Spleen (tissue), 11 donors: Measurements from ENCODE around the gene FILIP1. TPM values are rescaled to one million over a fixed set of nuclear protein-coding genes. Genes with fewer than 3 reads are reported as not detected.

Source experiments
- DNase-seq: peaks from one replicate; pipeline ENCODE4 v3.0.0-alpha.2; 2020
- H3K27ac ChIP-seq, 8 donors: fragments of 200-600 bp; sonication (generic) in 7 of 8; 1 replicate in 4 of 8; 2 replicates in 4 of 8; pipeline versions ENCODE4 v1.5.0 to v1.8.0; 2016 to 2021; ENCODE audit warnings: inconsistent platforms in 4 of 8, mild to moderate bottlenecking in 4 of 8, moderate library complexity in 1 of 8
- H3K27me3 ChIP-seq, 7 donors: fragments of 200-600 bp; sonication (generic) in 6 of 7; replicated peaks in 1 of 7; 1 replicate in 4 of 7; 2 replicates in 3 of 7; pipeline versions ENCODE4 v1.5.0 to v1.8.0; 2016 to 2021; ENCODE audit warnings: inconsistent platforms in 3 of 7, mild to moderate bottlenecking in 1 of 7
- H3K36me3 ChIP-seq, 6 donors: fragments of 200-600 bp; sonication (generic) in 5 of 6; 1 replicate in 4 of 6; 2 replicates in 2 of 6; pipeline versions ENCODE4 v1.5.0 to v1.8.0; 2016 to 2021; ENCODE audit warnings: inconsistent platforms in 2 of 6
- H3K4me1 ChIP-seq, 6 donors: fragments of 200-600 bp; sonication (generic) in 5 of 6; 1 replicate in 3 of 6; 2 replicates in 3 of 6; pipeline versions ENCODE4 v1.5.0 to v1.8.0; 2016 to 2021; ENCODE audit warnings: inconsistent platforms in 3 of 6
- H3K4me3 ChIP-seq, 8 donors: fragments of 200-600 bp; sonication (generic) in 7 of 8; 1 replicate in 4 of 8; 2 replicates in 4 of 8; pipeline versions ENCODE4 v1.5.0 to v1.8.0; 2016 to 2021; ENCODE audit warnings: inconsistent platforms in 4 of 8, mild to moderate bottlenecking in 4 of 8, moderate library complexity in 2 of 8
- H3K9me3 ChIP-seq, 8 donors: fragments of 200-600 bp; sonication (generic) in 7 of 8; 1 replicate in 4 of 8; 2 replicates in 4 of 8; pipeline versions ENCODE4 v1.5.0 to v1.8.0; 2016 to 2021; ENCODE audit warnings: inconsistent platforms in 4 of 8
- CTCF ChIP-seq, 11 experiments: fragments of 200-600 bp in 7 of 11; fragments of 450-650 bp in 4 of 11; sonication (generic) in 4 of 11; IDR thresholded peaks in 8 of 11; conservative IDR thresholded peaks in 3 of 11; 1 replicate in 7 of 11; 2 replicates in 4 of 11; pipeline versions ENCODE4 v1.4.0 to v1.8.0; 2016 to 2021; ENCODE audit warnings: antibody characterized with exemption in 11 of 11, inconsistent platforms in 4 of 11, mild to moderate bottlenecking in 1 of 11
- POLR2A ChIP-seq, 3 donors: fragments of 450-650 bp; IDR thresholded peaks; one replicate each; pipeline ENCODE4 v1.5.1; 2017; ENCODE audit warnings: antibody characterized with exemption in 3 of 3, mild to moderate bottlenecking in 1 of 3
- POLR2AphosphoS5 ChIP-seq, 3 donors: sonication (generic); formaldehyde crosslinking; IDR thresholded peaks; one replicate each; pipeline ENCODE4 v1.5.1; 2017; ENCODE audit warnings: antibody characterized with exemption in 3 of 3
- WGBS, 5 donors: extraction: QIAGEN DNeasy Blood & Tissue Kit in 3 of 5; methylation state at CpG; one replicate each; pipeline versions ENCODE4 v1.1.5 to v1.1.7; 2013 to 2018; 5-methylcytosine and 5-hydroxymethylcytosine counted together
- intact Hi-C: fragments of 100-400 bp; cut with DNase I; formaldehyde crosslinking; loops from one replicate; pipeline ENCODE4 v1.15.0; 2023; ENCODE audit warnings: low total_unique reads
- polyA plus RNA-seq, 3 donors: library from polyadenylated mRNA; stranded (reverse); fragments of 200-250 nt; gene quantifications; one replicate each; pipeline ENCODE4 v1.2.1, GENCODE V29; 2013
- total RNA-seq, 7 donors: library from RNA; depleted of rRNA in 3 of 7; stranded (reverse); fragments of >200 nt in 3 of 7; fragmentation: NEBNext Ultra II Directional in 4 of 7; extraction: Animal tissue kit (Norgen Biotek cat#: 25700) in 4 of 7; gene quantifications; one replicate each; pipeline versions ENCODE4 v1.1.0 to v1.2.1, GENCODE V29; 2016 to 2021
- donor health status: healthy with polysubstance abuse.
- donor health status: DM: no; HTN: no; CAD: no; lungs with moderate emphysema.
- donor health status: DM: no; HTN: no; CAD: no.
- donor health status: Bipolar disorder and iron deficiency.
- donor health status: healthy.
- donor health status: DM: no; HTN: no; CAD: no.
- donor health status: DM: yes; HTN: yes; CAD: no.

FILIP1 gene
- total and polyA plus RNA-seq, 10 donors, result 0.11 to 0.59 (median 0.38) TPM

- H3K4me3 ChIP-seq, result no peak overlapping the region
- H3K27ac ChIP-seq, result no peak overlapping the region
- TF ChIP-seq POLR2A (IDR thresholded peaks at IDR 0.05) (no peak), POLR2AphosphoS5 (IDR thresholded peaks at IDR 0.05) (no peak), CTCF (IDR thresholded peaks at IDR 0.05 in 8 of 11, conservative IDR thresholded peaks at IDR 0.05 in 3 of 11) (no peak)
Observed at GRCh38 chr6:75460681-75461080, 32.9 kb downstream of the FILIP1 start.

GRCh38 chr6:75458895-75459294 is 34.7 kb downstream of the FILIP1 start:
- Histone ChIP-seq H3K27me3 (no peaks in the 10 kb centered on the region), H3K36me3 (no peaks in the 10 kb centered on the region), H3K27ac (no peak overlapping the region), H3K9me3 (no peaks in the 10 kb centered on the region), H3K4me1 (no peaks in the 10 kb centered on the region), H3K4me3 (no peak overlapping the region)
- intact Hi-C loops, result no loop called here
- WGBS, 5 donors, result 69 to 84% (median 76%) methylated on average over 4 of the region's 4 CpGs
- no peak for DNase-seq
- no peak for TF ChIP-seq POLR2AphosphoS5 (IDR thresholded peaks at IDR 0.05)
- no peak for TF ChIP-seq CTCF (IDR thresholded peaks at IDR 0.05 in 8 of 11, conservative IDR thresholded peaks at IDR 0.05 in 3 of 11)
- no peak for TF ChIP-seq POLR2A (IDR thresholded peaks at IDR 0.05)

More at GRCh38 chr6:75460681-75461080, 32.9 kb downstream of the FILIP1 start:
- intact Hi-C loops, result no loop called here
- H3K36me3 ChIP-seq, result no peaks in the 10 kb centered on the region
- 18 to 39% (median 32%) methylated on average over 2 of the region's 2 CpGs for WGBS, 5 donors
- no peaks in the 10 kb centered on the region for H3K27me3 ChIP-seq
- H3K4me1 ChIP-seq, result no peaks in the 10 kb centered on the region
- no peak for DNase-seq
- no peaks in the 10 kb centered on the region for H3K9me3 ChIP-seq

GRCh38 chr6:75450903-75451302 is 42.7 kb downstream of the FILIP1 start:
- intact Hi-C loops, result no loop called here
- WGBS, 5 donors, result 85 to 97% (median 94%) methylated on average over 3 of the region's 3 CpGs
- Histone ChIP-seq H3K36me3 (no peaks in the 10 kb centered on the region), H3K27me3 (no peaks in the 10 kb centered on the region), H3K27ac (no peak overlapping the region), H3K4me1 (no peaks in the 10 kb centered on the region), H3K9me3 (no peaks in the 10 kb centered on the region), H3K4me3 (no peak overlapping the region)
- no peak for TF ChIP-seq POLR2A (IDR thresholded peaks at IDR 0.05)
- TF ChIP-seq CTCF (IDR thresholded peaks at IDR 0.05 in 8 of 11, conservative IDR thresholded peaks at IDR 0.05 in 3 of 11), result no peak
- no peak for TF ChIP-seq POLR2AphosphoS5 (IDR thresholded peaks at IDR 0.05)
- no peak for DNase-seq

GRCh38 chr6:75449630-75450206 is 43.9 kb downstream of the FILIP1 start:
- no peaks in the 10 kb centered on the region for H3K4me1 ChIP-seq
- H3K27me3 ChIP-seq, result no peaks in the 10 kb centered on the region
- intact Hi-C loops, result no loop called here
- H3K36me3 ChIP-seq, result no peaks in the 10 kb centered on the region
- WGBS, 5 donors, result 85 to 93% (median 89%) methylated on average over 5 of the region's 5 CpGs
- no peak for DNase-seq
- no peak for TF ChIP-seq POLR2AphosphoS5 (IDR thresholded peaks at IDR 0.05)
- no peak for TF ChIP-seq CTCF (IDR thresholded peaks at IDR 0.05 in 8 of 11, conservative IDR thresholded peaks at IDR 0.05 in 3 of 11)
- no peak for TF ChIP-seq POLR2A (IDR thresholded peaks at IDR 0.05)
- no peak overlapping the region for H3K27ac ChIP-seq
- H3K4me3 ChIP-seq, result no peak overlapping the region
- H3K9me3 ChIP-seq, result no peaks in the 10 kb centered on the region
